T-helper 22 cell (primary cell): ENCODE results near the gene RHOJ.

Source experiments
- DNase-seq: peaks from one replicate; pipeline ENCODE4 v3.0.0-alpha.2; 2020; ENCODE audit warnings: low read depth

RHOJ gene

DNA sequence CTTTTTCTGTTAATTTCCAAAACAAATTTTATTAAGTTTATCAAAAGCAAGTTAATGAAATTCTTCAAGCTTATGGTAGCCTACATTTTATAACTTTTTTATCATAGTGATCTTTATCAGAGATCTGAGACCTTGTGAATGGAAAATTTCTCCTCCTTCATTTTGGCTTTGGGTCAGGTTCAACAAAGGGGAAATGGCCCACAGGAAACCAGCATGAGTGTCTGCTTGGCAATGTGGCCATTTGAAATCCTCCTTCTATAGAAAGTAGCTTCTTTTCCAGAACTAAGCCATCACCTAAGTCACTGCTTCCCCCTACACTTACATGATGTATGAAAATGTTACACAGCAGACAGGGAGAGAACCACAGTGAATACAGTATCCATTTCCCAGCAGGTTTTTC is 1.6 kb downstream of the RHOJ start:
- no peak for DNase-seq

- no peak for DNase-seq
Observed at GRCh38 chr14:63209160-63209559, 4.9 kb downstream of the RHOJ start.

DNA sequence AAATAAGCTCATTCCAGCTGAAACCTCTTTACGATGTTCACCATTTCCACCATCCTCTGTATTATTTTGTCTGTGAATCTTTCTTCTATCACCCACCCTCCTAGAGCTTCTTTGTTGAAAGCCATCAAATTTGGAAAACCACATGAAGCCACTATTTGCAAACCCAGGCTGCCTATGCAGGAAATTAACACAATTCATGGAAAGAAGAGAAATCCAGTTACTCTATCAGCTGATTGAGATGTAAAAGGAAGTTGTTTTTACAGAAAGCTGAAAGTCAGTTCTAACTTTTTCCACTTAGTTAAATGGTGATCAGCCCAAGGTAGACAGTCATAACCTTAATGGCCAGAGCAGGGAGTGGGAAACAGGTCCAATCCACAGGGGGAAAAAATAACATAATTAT is 6.6 kb downstream of the RHOJ start:
- DNase-seq = no peak

GRCh38 chr14:63212209-63212608 is 8.0 kb downstream of the RHOJ start:
- DNase-seq = no peak

- no peak for DNase-seq
Observed at GRCh38 chr14:63212776-63213500, 8.7 kb downstream of the RHOJ start.

DNA sequence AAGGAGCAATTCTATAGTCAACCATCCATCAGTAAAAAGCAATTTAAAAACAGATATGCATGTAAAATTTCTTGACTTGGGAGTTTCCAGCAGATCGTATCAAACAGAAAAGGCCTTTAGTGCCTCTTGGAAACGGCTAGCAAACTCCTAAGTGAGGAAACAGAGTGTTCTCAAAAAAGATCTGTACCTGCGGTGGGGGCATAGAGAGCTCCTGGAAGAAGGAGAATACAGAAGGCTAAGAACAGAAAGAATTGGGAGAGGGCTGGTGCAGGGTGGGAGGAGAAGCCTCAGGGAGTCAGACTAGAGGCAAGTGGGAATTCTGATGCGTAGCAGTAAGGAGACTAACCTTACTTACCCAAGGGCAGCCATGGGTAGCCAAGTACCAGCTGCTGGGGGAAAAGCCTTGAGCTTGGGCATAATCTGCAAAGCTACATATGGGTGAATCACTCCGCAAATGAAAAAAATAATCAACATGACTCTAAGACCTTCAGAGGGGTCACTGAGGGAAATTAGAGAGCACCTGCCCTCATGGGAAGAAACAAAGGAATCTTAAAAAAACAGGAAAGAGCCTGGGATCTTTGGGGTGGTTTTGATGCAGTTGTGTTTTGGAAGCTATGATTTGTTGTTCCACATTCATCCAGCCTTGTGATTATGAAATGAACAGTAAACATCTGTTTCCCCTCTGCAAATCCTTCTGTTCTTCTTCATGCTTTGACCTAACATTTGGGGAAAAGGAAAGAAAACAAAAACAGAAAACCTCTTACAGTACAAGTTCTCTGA is 10.4 kb downstream of the RHOJ start:
- no peak for DNase-seq

GRCh38 chr14:63220526-63220925 is 16.3 kb downstream of the RHOJ start:
- DNase-seq = no peak

DNA sequence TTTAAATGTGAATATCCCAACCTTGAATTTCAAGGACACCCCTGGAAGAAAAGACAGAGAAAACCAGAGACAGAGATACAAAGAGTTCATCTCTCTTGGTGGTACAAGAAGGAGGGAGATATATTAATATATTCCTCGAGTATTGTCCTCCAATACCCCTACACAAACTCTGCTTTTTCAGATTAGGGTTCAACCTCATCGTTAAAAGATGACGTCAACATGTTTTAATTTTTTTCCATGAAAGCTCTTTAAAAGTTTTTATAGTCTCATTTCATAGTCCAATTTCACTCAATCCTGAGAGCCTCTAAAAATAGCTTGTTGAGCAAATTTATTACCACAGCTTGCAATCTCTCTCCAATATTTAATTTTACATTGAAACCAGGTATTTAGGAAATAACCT is 19.4 kb downstream of the RHOJ start:
- no peak for DNase-seq

DNA sequence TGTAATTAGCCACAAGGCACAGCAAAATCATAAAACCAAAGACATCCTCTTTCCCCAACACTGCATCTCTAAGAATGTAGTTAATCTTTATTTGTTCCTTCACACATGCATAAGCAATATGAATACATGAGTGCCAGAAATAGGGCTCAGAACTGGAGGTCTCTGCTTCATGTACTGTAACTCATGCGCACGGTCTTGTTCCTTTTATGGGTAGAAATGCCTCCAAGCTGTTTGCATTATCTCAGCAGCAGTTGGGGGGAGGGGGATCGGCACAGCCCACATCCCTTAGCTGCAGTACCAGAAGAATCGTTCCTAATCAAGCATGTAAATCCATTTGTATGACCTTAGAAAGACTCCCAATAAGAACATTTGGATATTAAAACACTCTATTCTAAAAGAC is 20.0 kb downstream of the RHOJ start:
- DNase-seq = no peak

DNA sequence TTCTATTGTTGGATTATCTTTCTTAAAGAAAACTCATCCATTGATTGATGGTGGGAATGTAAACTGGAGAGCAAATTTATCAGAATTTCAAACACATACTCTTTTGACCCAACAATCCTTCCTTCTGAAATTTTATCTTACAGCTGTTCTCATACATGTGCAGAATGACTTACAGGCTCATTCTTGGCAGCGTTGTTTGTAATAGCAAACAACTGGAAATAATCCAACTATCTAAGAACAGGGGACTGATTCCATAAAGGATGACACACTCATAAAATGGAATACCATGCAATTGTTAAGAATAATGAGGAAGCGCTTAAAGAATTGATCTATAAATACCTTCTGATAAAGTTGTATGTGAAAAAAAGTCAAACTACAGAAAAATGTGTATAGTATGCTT is 24.0 kb downstream of the RHOJ start:
- DNase-seq = no peak

- DNase-seq = no peak
Observed at GRCh38 chr14:63229330-63230059, 25.3 kb downstream of the RHOJ start.

DNA sequence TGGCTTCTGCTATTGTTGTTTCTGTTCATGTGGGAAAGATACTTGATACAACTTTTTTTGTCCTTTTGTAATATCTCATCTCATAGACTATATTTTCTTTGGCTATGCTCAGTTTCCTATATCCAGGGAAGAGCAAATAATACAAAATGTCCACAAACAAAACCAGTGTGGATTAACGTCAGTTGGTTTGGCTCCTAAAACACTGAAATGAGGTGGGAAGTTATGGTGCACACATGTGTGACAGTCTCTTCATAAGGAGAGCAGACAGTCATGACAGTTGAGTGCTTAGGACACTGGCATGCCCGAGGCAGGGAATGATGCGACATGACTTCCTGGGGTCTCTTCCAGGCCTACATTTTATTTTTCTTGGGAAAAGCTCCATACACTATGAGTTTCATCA is 27.5 kb downstream of the RHOJ start:
- no peak for DNase-seq

DNA sequence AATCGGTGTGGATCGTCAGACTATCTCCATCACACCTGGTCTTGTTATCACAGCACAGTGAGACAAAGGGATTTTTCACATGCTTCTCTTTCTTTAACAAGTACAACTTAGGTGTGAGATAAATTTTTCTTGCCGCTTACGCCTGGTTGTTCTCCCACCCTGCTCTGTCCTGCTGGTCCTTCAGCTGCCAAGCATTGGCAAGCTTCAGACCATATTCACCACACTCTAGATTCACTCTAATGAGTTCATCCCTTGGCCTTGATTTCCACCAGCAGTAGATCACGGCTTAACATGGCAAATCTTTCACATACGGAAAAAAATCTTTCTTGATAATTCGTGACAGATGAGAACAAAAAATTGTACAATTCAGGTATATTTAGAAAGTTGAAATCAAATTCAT is 33.5 kb downstream of the RHOJ start:
- DNase-seq = no peak

DNA sequence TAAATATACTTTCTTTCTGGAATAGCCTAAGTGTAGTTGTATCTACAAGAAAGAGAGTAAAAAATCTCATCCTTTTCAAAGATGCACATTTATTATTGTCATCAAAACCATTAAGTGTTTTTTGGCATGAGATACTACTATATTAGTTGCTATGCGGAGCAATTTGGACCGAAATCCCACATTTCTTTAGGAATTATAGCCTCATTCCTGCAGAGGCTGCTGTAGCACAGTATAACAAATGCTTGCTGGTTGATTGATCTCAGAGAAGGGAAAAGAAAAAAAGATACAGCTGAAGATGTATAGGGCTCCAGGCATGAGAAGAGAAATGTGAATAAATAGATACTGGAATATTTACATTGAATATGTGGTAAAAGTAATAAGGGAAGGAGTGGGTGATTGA is 36.0 kb downstream of the RHOJ start:
- DNase-seq = no peak

- DNase-seq = no peak
Observed at GRCh38 chr14:63241096-63241495, 36.9 kb downstream of the RHOJ start.

- no peak for DNase-seq
Observed at GRCh38 chr14:63243646-63244045, 39.4 kb downstream of the RHOJ start.

GRCh38 chr14:63245893-63246292 is 41.6 kb downstream of the RHOJ start:
- no peak for DNase-seq

DNA sequence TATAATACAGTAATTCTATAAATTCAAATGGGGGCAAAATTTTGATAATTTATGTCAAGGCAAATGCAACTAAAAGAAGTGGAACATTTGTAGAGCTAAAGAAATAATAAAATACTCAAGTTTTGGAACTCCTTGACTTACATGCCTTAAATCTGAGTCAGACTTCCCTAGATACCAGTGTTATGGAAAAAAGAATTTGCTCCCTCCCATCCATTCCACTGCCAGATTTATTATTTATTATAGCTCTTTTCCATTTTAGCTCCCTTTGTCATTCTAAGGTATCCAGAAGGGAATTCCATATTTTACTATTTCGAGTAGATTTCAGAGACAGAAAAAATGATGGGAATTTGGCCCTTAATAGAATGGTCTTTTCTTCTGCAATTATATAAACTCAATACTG is 44.0 kb downstream of the RHOJ start:
- no peak for DNase-seq

DNA sequence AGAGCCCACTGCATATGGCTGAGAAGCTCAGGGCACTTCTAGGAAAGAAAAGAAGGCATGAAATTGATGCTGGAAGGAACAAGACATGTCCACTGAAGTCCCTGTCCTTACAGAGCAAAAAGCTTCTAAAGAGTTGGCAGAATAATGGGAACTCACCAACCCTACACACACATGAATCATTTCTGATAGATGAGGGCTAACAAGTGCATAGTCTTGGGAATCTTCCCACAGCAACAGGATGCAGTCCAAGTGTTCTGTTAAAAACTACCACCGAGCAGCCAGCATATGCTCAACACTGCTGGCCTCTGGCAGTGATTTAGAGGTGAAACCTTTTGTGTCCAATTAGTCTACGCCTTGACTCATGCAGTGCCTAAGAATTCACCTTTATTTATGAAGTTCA is 44.8 kb downstream of the RHOJ start:
- no peak for DNase-seq

DNA sequence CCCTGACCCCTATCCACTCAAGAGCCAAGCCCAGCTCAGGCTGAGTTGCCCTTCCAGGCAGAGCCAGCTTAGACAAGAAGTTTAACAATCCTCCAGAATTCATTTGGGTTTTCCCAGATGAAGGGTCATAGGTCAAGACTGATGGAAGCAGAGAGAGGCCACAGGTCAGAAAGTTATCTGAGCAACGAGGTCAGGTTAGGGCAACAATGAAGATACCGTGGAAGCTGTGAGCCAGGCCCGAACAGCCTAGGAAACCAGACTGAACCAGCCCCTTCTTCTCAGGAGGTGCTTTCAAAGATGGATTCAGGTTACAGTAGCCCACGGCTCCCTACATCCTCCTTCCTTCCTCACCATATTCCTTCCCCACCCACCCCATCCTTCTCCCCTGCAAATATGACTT is 53.1 kb downstream of the RHOJ start:
- no peak for DNase-seq

GRCh38 chr14:63262446-63262845 is 58.2 kb downstream of the RHOJ start:
- DNase-seq = no peak

DNA sequence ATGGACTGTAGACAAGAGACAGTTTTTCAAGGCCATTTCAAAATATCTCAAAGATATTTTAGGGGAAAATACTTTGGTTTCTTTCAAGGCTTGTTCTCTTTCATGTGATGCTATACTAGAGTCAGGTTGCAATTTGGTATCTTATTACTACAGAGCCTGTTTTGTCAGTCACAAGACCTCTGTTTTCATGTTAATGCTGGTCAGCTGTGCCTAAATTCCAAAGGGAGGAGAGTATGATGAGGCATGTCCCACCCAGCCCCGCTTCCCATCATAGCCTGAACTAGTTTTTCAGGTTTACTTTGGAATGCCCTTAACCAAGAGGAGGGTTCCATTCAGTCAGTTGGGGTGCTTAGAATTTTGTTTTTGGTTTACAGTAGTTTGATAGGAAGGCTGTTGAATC is 61.9 kb downstream of the RHOJ start:
- no peak for DNase-seq

- DNase-seq = no peak
Observed at GRCh38 chr14:63267171-63267570, 62.9 kb downstream of the RHOJ start.
